CD14-positive monocyte (primary cell): ENCODE data around the gene MAP1LC3B2. TPM values are rescaled to one million over a fixed set of nuclear protein-coding genes. Genes with fewer than 3 reads are reported as not detected.

Experiments used
- DNase-seq, 3 donors: peaks; one replicate each; pipeline ENCODE4 v3.0.0-alpha.2; 2011 to 2022
- H2AFZ ChIP-seq: 2 replicates; pipeline ENCODE4 v1.6.0; 2012; ENCODE audit warnings: mild to moderate bottlenecking, low read depth, low read length, inconsistent platforms; ENCODE audit not compliant: insufficient read depth, poor library complexity, severe bottlenecking
- H3K27ac ChIP-seq, 2 donors: 1 replicate in 1 of 2; 2 replicates in 1 of 2; pipeline ENCODE4 v1.5.1; 2012 to 2013; ENCODE audit warnings: low read length in 2 of 2, control low read depth in 1 of 2, inconsistent platforms in 1 of 2, low read depth in 1 of 2, mild to moderate bottlenecking in 1 of 2
- H3K27me3 ChIP-seq, 2 donors: one replicate each; pipeline versions ENCODE4 v1.6.0 to v1.6.1; 2011 to 2013; ENCODE audit warnings: low read length in 2 of 2; ENCODE audit not compliant: control insufficient read depth in 2 of 2, insufficient read depth in 2 of 2
- H3K36me3 ChIP-seq, 2 donors: replicated peaks in 1 of 2; 1 replicate in 1 of 2; 2 replicates in 1 of 2; pipeline versions ENCODE4 v1.5.1 to v1.6.1; 2012 to 2013; ENCODE audit warnings: low read length in 2 of 2, control low read depth in 1 of 2, inconsistent platforms in 1 of 2, mild to moderate bottlenecking in 1 of 2; ENCODE audit not compliant: insufficient read depth in 2 of 2, control insufficient read depth in 1 of 2
- H3K4me1 ChIP-seq, 2 donors: 1 replicate in 1 of 2; 2 replicates in 1 of 2; pipeline versions ENCODE4 v1.5.1 to v1.6.1; 2012 to 2013; ENCODE audit warnings: low read length in 2 of 2, control low read depth in 1 of 2, inconsistent platforms in 1 of 2, mild to moderate bottlenecking in 1 of 2, moderate library complexity in 1 of 2; ENCODE audit not compliant: insufficient read depth in 2 of 2, control insufficient read depth in 1 of 2
- H3K4me2 ChIP-seq: replicated peaks from 2 replicates; pipeline ENCODE3; 2012; ENCODE audit warnings: low read length, moderate library complexity, mild to moderate bottlenecking; ENCODE audit not compliant: poor library complexity, severe bottlenecking; ENCODE audit errors: extremely low read depth
- H3K4me3 ChIP-seq, 3 experiments: fragments of 200-600 bp in 1 of 3; sonication (generic) in 1 of 3; replicated peaks in 1 of 3; 1 replicate in 2 of 3; 2 replicates in 1 of 3; pipeline ENCODE4 v1.5.1; 2011 to 2013; ENCODE audit warnings: low read length in 3 of 3, mild to moderate bottlenecking in 3 of 3, control low read depth in 2 of 3, low read depth in 2 of 3, inconsistent platforms in 1 of 3, moderate library complexity in 1 of 3
- H3K79me2 ChIP-seq: 2 replicates; pipeline ENCODE4 v1.6.0; 2012; ENCODE audit warnings: mild to moderate bottlenecking, control low read depth, inconsistent platforms, low read length, moderate library complexity; ENCODE audit not compliant: insufficient read depth
- H3K9ac ChIP-seq: 2 replicates; pipeline ENCODE4 v1.6.0; 2017; ENCODE audit warnings: low read length, mild to moderate bottlenecking; ENCODE audit not compliant: insufficient read depth, poor library complexity, severe bottlenecking
- H3K9me3 ChIP-seq, 2 donors: replicated peaks in 1 of 2; 1 replicate in 1 of 2; 2 replicates in 1 of 2; pipeline versions ENCODE4 v1.5.1 to v1.6.1; 2012 to 2013; ENCODE audit warnings: low read length in 2 of 2, control low read depth in 1 of 2; ENCODE audit not compliant: control insufficient read depth in 1 of 2, insufficient read depth in 1 of 2
- H4K20me1 ChIP-seq: 2 replicates; pipeline ENCODE4 v1.6.0; 2012; ENCODE audit warnings: mild to moderate bottlenecking, low read length, control low read depth, moderate library complexity; ENCODE audit not compliant: insufficient read depth
- H3K27ac Mint-ChIP-seq, 7 donors: one replicate each; pipeline ENCODE4 v1.8.0; 2020; ENCODE audit warnings: mild to moderate bottlenecking in 7 of 7, mixed read lengths in 7 of 7, moderate library complexity in 6 of 7, inconsistent platforms in 2 of 7
- H3K27me3 Mint-ChIP-seq, 3 donors: one replicate each; pipeline ENCODE4 v1.8.0; 2021 to 2022; ENCODE audit warnings: low read depth in 3 of 3, mild to moderate bottlenecking in 3 of 3, mixed read lengths in 3 of 3, moderate library complexity in 3 of 3, inconsistent platforms in 1 of 3
- H3K36me3 Mint-ChIP-seq, 2 donors: one replicate each; pipeline ENCODE4 v1.8.0; 2020; ENCODE audit warnings: mixed read lengths in 2 of 2, inconsistent platforms in 1 of 2, mild to moderate bottlenecking in 1 of 2
- H3K4me1 Mint-ChIP-seq: one replicate; pipeline ENCODE4 v1.8.0; 2020; ENCODE audit warnings: mild to moderate bottlenecking, mixed read lengths
- H3K4me3 Mint-ChIP-seq, 2 donors: one replicate each; pipeline ENCODE4 v1.8.0; 2020; ENCODE audit warnings: mild to moderate bottlenecking in 2 of 2, mixed read lengths in 2 of 2, moderate library complexity in 1 of 2
- H3K9me3 Mint-ChIP-seq, 7 donors: one replicate each; pipeline ENCODE4 v1.8.0; 2020 to 2022; ENCODE audit warnings: mixed read lengths in 7 of 7, mild to moderate bottlenecking in 6 of 7, moderate library complexity in 6 of 7, inconsistent platforms in 2 of 7
- WGBS: methylation state at CpG from one replicate; pipeline ENCODE4 v1.1.5; 2013; ENCODE audit warnings: missing lambda C conversion rate; ENCODE audit not compliant: insufficient coverage; 5-methylcytosine and 5-hydroxymethylcytosine counted together
- intact Hi-C, 2 donors: fragments of 100-400 bp; cut with micrococcal nuclease; formaldehyde crosslinking; loops; one replicate each; pipeline versions ENCODE4 v1.15.0 to v1.15.1; 2023
- polyA plus RNA-seq, 3 donors: library from polyadenylated mRNA; depleted of rRNA in 1 of 3; unstranded in 2 of 3; stranded (reverse) in 1 of 3; fragments of 300-500 nt in 2 of 3; fragments of >200 nt in 1 of 3; fragmentation: Illumina TruSeq in 2 of 3; gene quantifications; 1 replicate in 2 of 3; 2 replicates in 1 of 3; pipeline ENCODE4 v1.2.3, GENCODE V29; 2012 to 2021
- TF ChIP-seq, protein P1 (sequence below): fragments of 200-600 bp; IDR thresholded peaks from one replicate; pipeline ENCODE4 v1.8.0; 2022; ENCODE audit warnings: antibody characterized with exemption, mild to moderate bottlenecking

MAP1LC3B2 gene
- polyA plus RNA-seq, 3 donors: 2.6 to 12.9 (median 6.4) TPM

DNA sequence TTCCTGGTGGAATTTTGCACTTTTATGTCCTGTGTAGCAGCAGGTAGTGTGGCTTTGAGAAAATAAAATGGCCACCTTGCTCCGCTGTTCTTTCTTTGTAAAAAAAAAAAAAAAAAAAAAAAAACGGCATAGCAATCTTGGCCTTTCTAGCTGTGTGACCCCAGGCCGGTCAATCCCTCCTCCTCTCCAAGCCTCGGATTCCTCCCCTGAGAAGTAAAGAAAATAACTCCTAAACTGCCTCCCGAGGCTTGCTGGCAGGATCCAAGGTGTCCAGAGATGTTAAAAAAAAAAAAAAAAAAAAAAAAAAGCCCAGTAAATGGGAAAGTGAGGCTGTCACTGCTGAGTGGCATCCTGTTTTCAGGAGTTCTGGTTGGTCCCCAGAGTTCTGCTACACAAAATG lies 23.9 kb upstream of the MAP1LC3B2 start:
- H3K4me1 ChIP-seq: peaks cover 50 to 59% of the 10 kb centered on the region in 2 donors

DNA sequence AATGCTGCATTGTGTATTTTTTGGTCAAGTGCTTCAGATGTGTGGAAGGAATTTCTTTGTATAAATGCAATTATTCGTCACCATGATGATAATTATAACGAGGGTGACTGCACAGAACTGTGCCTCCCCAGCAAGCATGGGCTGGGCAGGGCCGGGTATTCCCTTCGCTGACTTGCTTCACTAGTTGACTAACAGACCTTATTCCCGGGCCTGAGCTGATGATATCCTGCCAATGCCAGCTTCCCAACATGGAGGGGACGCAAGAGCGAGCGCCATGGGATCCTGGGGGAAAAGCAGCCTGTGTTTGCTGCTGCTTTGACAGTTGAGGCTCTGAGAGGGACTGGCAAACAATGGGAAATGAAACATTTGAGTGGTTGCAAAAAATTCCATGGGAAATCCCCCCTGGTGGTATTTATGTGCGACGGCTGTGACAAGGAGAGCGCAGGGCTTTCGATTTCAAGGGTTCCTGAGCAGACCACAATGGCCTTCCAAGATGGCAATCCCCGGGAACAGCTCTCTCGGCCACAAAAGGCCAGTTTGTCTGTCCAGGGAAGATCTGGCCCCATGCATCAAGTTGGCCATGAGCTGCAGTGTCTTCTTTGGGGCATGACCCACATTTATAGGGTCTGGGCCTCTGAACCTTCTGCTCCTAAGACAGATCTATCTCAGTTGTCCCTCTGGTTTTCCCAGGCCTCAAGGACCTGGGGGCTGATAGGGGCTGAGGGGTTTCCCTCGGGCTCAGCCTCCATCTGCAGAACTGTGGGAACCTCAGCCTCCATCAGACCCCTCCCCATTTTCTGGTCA lies 21.9 kb upstream of the MAP1LC3B2 start:
- Histone ChIP-seq H3K27me3 (no peaks in the 10 kb centered on the region), H3K9me3 (no peaks in the 10 kb centered on the region), H3K27ac (peak overlapping the region; percentile 23 to 58), H3K79me2 (no peaks in the 10 kb centered on the region), H4K20me1 (no peaks in the 10 kb centered on the region), H3K9ac (no peak overlapping the region), H3K36me3 (no peaks in the 10 kb centered on the region), H3K4me3 (no peak overlapping the region), H3K4me2 (no peak overlapping the region), H3K4me1 (peaks cover 50 to 63% of the 10 kb centered on the region in 2 donors), H2AFZ (no peak overlapping the region)
- H3K4me3 Mint-ChIP-seq: peak overlapping the region in 1 of 2 donors; percentile 41
- peaks cover 0 to 2% (median 1%) of the 10 kb centered on the region in 3 donors for H3K27me3 Mint-ChIP-seq
- H3K9me3 Mint-ChIP-seq: no peaks in the 10 kb centered on the region
- H3K4me1 Mint-ChIP-seq: peaks cover 58% of the 10 kb centered on the region
- WGBS: 69% methylated on average over 14 of the region's 15 CpGs
- DNase-seq: peak; percentile 38 to 85 (median 42)
- H3K27ac Mint-ChIP-seq: peak overlapping the region; percentile 46 to 88 (median 70)
- TF ChIP-seq, protein P1, sequence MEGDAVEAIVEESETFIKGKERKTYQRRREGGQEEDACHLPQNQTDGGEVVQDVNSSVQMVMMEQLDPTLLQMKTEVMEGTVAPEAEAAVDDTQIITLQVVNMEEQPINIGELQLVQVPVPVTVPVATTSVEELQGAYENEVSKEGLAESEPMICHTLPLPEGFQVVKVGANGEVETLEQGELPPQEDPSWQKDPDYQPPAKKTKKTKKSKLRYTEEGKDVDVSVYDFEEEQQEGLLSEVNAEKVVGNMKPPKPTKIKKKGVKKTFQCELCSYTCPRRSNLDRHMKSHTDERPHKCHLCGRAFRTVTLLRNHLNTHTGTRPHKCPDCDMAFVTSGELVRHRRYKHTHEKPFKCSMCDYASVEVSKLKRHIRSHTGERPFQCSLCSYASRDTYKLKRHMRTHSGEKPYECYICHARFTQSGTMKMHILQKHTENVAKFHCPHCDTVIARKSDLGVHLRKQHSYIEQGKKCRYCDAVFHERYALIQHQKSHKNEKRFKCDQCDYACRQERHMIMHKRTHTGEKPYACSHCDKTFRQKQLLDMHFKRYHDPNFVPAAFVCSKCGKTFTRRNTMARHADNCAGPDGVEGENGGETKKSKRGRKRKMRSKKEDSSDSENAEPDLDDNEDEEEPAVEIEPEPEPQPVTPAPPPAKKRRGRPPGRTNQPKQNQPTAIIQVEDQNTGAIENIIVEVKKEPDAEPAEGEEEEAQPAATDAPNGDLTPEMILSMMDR: no peak
- peaks cover 0 to 4% of the 10 kb centered on the region in 2 donors for H3K36me3 Mint-ChIP-seq
- intact Hi-C loops: no loop called here

More for the DNA sequence above, 23.9 kb upstream of the MAP1LC3B2 start:
- no peaks in the 10 kb centered on the region for H3K27me3 ChIP-seq
- TF ChIP-seq, protein P1: no peak
- no peaks in the 10 kb centered on the region for H3K9me3 Mint-ChIP-seq
- H3K4me1 Mint-ChIP-seq: peaks cover 61% of the 10 kb centered on the region
- no peak overlapping the region for H3K4me2 ChIP-seq
- intact Hi-C loops: no loop called here
- DNase-seq: no peak
- no peaks in the 10 kb centered on the region for H3K9me3 ChIP-seq
- H3K4me3 Mint-ChIP-seq: no peak overlapping the region
- no peaks in the 10 kb centered on the region for H4K20me1 ChIP-seq
- no peak overlapping the region for H2AFZ ChIP-seq
- no peaks in the 10 kb centered on the region for H3K79me2 ChIP-seq
- peak overlapping the region in 1 of 7 donors; percentile 36 for H3K27ac Mint-ChIP-seq
- H3K27ac ChIP-seq: no peak overlapping the region
- no peak overlapping the region for H3K9ac ChIP-seq
- peaks cover 0 to 8% (median 4%) of the 10 kb centered on the region in 3 donors for H3K27me3 Mint-ChIP-seq
- no CpG with 5 or more reads among the region's 5 CpGs for WGBS
- no peaks in the 10 kb centered on the region for H3K36me3 ChIP-seq
- peaks cover 0 to 1% of the 10 kb centered on the region in 2 donors for H3K36me3 Mint-ChIP-seq
- no peak overlapping the region for H3K4me3 ChIP-seq
